ENCODE results near the gene IDUA.

IDUA gene

DNA sequence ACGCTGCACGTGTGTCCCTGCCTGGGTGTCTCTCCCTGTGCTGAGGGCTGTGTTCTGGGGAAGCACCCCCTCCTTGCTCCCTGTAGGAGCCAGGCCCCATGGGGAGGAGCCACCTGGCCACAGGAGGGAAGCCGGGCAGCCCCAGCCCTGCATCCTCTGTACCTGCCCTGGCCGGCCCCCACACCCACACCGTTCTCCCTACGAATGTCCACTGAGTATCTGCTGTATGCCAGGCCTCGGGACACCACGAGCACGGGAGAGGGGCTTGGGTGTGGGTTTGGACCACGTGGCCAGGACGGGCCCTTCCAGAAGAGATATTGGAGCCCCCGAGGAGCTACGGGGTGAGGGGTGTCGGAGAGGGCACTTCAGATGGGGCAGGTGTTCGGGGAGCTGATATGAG, 30.9 kb downstream of the IDUA start:
- DNase-seq: no peak

DNA sequence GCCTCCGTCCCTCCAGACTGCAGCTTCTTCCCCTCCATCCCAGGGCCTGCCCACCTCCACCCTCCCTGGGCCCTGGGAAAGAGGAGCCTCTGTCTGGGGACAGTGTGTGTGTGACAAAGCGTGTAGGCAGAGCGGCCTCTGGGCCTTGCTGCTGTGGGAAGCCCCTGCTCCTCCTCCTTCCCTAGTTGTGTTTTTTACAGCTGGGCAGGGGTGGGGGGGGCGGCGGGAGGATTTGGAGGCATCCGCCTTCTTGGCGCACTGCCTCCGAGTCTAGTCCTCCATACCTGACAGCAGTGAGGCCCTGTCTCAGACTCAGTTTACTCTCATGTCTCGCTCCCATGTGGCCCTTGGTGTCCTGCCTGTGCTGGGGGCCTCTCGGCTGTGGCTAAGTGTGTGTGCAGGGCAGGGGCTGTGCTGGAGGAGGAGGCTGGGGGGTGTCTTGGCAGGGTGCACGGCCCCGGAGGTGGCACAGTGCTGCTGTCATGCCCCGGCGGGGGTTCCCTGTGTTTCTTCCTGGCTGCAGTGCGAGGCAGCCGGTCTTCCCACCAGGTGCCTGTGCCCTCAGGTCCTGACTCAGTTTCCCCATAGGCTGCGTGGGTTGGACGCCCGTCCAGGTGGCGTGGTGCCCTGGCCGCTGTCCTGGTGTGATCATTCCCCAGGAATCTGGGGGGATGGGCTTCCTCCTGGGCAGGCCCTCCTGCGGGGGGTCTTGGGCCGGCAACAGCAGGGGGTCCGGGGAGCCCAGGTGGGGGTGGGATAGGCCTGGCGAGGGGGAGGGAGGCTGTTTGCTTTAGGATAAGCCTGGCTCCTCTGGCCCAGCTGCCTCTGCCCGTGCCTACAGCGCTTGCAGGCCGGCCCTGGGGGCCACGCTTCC, 31.5 kb downstream of the IDUA start:
- no peak for DNase-seq

DNA sequence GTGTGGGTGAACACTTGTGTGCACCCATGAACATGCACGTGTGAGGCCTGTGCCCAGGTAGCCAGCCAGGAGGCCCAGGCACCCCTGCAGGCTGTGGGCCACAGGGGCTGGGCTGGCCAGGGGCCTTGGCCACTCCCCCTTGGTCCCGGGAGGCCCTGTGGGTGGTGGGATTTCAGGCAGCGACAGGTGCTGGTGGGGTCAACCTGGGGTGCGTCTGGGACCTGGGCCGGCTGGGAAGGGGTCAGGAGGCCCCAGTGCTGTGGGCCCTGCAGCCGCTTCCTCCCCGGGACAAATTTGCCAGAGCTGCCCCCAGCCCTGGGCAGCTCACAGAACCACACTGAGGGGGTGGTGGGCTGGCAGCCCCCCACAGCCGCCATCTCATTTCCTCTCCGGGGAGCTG, 32.5 kb downstream of the IDUA start:
- DNase-seq: no peak

DNA sequence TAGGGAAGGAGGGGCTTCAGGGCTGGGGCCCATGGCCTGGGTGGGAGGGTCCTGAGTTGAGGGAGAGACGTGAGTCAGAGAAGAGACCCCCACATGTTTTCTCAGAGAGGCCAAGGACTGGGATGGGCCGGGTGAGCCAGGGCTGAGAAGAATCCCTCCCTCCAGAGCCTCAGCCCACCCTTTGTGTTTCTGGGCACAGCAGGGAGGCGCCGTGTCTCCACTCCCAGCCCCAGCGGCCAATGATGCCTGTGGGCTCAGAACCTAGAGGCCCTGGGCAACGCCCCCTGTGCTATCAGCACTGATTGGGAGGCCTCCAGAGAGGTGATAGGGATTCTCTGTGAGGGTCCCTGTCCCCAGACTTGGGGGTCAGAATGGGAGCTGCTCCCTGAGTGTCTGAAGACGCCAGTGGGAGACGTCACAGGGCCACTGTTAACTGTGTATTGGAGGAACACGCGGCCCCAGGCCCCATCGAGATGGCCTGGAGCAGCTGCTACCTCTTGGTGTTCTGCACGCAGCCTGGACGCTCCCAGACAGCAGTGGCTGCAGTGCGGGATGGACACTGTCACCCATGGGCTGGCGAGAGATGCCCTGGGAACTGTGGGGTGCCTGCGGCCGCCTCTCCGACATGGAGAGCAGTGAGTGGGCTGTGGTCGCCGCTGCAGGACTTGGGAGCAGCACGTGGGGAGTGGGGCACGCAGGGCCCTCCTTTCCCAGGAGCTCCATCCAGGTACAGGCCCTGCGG, 33.1 kb downstream of the IDUA start:
- DNase-seq: no peak

DNA sequence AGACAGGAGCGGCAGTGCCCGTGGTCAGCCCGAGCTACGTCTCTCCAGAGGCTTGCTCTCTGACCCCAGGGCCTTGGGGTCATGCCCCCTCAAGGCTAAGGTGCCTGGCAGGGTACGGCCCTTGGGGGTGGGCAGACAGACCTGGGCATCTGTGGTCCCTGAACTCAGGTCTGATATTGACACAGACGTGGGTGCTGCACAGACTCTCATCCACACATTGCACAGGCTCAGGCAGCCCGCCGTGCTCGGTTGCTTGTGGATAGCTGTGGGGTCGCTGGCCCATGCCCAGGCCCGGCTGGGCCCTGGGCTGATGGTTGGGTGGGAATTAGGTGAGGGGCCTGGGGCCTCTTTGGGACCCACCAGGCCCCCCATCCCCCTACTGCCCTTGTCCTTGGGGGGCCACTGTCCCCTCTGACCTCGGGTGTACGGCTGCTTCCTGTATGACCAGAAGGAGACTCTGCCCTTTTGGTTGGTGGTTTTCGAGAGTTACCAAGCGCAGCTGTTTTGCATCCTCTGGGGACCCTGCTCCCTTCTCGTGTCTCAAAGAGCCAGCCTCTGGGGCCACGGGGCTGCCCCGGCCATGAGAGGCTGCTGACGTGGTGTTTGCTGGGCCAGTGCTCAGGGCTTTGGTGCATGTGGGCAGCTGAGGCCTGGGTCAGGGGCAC, 34.7 kb downstream of the IDUA start:
- no peak for DNase-seq

DNA sequence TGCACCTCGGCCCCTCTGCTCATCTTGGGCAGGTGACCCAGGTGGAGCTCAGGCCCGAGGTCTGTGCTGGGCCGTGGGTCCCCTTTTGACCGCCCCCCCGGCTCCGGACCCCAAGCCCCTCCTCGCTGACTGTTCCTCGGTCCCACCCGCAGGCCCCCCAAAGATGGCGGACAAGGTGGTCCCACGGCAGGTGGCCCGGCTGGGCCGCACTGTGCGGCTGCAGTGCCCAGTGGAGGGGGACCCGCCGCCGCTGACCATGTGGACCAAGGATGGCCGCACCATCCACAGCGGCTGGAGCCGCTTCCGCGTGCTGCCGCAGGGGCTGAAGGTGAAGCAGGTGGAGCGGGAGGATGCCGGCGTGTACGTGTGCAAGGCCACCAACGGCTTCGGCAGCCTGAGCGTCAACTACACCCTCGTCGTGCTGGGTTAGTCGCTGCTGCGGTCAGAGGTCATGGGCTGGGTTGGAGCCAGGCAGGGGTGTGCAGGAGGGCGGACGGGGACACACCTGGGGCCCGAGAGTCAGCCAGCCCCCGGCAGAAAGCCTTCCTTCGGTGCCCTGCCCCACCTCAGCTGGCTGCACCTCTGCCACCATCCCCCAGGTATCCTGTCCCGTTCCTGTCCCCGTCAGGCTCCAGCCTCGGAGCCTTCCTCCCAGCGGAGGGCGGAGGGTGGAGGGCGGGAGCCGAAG, 35.4 kb downstream of the IDUA start:
- DNase-seq: no peak

DNA sequence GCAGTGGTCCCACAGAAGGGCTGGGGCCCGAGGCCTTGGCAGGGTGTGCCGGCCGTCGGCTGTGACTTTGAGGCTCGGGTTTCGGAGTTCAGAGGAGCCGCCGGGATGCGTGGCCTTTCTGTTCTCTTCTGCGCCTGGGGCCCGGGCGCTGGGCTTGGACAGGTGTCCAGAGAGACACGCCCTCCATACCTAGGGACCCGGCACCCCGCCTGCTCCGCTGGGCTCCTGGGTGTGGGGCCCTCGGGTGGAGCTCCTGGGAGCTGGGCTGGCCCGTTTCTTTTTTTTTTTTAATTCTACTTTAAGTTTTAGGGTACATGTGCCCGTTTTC, 35.9 kb downstream of the IDUA start:
- no peak for DNase-seq

DNA sequence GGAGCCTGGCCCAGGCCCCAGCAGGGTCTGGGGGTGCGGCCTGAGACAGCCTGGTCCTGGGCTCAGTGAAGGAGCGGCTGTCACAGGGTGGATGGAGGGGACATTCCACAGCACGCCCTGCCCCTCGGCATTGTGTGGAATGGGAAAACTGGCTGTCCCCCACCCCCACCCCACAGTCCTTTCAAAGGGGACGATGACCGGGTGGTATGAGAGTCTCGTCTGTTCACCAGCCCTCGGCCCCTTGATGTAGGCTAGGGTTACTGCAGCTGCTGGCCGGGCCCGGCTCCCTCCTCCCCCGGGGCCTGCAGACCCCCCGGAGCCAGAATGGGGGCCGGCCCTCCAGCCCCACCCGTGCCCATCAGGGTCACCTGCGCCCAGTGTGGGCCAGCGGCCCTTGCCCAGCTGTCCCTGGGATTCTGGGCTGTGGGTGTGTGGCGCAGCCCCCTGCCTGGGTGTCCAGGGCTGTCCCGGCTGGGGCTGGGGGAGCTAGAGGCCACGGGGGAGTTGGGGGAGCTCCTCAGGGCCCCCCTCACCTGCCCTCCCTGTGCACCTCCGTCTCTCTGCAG, 36.3 kb downstream of the IDUA start:
- DNase-seq: no peak

DNA sequence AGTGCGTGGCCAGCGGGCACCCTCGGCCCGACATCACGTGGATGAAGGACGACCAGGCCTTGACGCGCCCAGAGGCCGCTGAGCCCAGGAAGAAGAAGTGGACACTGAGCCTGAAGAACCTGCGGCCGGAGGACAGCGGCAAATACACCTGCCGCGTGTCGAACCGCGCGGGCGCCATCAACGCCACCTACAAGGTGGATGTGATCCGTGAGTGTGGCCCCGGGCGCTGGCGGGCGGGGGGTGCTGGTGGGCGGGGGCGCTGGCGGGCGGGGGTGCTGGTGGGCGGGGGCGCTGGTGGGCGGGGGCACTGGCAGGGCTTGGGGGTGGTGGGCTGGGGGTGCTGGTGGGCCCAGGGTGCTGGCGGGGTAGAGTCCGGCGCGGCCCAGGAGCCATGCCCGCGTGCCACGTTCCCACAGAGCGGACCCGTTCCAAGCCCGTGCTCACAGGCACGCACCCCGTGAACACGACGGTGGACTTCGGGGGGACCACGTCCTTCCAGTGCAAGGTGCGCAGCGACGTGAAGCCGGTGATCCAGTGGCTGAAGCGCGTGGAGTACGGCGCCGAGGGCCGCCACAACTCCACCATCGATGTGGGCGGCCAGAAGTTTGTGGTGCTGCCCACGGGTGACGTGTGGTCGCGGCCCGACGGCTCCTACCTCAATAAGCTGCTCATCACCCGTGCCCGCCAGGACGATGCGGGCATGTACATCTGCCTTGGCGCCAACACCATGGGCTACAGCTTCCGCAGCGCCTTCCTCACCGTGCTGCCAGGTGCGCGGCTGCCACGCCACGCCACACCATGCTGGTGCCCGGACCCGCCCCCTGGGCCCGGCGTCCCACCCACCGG, 37.3 kb downstream of the IDUA start:
- no peak for DNase-seq

DNA sequence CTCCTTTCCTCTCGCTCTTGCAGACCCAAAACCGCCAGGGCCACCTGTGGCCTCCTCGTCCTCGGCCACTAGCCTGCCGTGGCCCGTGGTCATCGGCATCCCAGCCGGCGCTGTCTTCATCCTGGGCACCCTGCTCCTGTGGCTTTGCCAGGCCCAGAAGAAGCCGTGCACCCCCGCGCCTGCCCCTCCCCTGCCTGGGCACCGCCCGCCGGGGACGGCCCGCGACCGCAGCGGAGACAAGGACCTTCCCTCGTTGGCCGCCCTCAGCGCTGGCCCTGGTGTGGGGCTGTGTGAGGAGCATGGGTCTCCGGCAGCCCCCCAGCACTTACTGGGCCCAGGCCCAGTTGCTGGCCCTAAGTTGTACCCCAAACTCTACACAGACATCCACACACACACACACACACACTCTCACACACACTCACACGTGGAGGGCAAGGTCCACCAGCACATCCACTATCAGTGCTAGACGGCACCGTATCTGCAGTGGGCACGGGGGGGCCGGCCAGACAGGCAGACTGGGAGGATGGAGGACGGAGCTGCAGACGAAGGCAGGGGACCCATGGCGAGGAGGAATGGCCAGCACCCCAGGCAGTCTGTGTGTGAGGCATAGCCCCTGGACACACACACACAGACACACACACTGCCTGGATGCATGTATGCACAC, 38.2 kb downstream of the IDUA start:
- DNase-seq: no peak

DNA sequence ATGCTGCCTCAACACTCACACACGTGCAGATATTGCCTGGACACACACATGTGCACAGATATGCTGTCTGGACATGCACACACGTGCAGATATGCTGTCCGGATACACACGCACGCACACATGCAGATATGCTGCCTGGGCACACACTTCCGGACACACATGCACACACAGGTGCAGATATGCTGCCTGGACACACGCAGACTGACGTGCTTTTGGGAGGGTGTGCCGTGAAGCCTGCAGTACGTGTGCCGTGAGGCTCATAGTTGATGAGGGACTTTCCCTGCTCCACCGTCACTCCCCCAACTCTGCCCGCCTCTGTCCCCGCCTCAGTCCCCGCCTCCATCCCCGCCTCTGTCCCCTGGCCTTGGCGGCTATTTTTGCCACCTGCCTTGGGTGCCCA, 39.3 kb downstream of the IDUA start:
- no peak for DNase-seq

DNA sequence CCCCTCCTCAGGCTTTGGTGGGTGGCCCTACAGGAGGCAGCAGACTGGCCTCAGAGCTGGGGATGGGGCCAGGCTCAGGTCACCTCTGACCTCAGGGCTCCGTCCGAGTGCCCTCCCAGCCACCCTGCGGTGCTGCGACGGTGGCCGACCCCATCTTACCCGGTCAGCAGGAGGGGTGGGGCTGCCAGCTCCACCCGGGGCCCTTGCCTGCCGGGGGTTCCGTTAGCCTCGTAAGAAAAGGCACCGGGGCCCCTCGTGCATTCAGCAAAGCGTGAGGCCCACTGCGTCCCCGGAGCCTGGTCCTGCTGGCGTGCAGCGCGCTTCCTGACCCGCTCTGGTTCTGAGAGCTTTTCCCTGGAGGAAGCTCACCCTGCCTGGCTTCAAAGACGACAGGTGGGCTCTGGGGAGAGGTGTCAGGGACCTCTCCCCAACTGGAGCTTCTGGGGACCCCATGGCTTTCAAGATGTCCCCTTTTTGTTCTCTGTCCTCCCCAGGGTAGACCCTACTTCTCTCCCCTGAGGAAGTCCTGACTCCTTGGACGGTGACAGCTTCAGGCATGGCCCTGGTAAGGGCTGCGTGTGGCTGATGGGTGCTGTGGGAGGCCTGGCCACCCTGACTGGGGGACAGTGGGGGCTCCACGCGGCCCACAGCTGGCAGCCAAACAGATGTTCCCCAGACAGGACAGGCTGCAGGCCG, 40.5 kb downstream of the IDUA start:
- DNase-seq: no peak

DNA sequence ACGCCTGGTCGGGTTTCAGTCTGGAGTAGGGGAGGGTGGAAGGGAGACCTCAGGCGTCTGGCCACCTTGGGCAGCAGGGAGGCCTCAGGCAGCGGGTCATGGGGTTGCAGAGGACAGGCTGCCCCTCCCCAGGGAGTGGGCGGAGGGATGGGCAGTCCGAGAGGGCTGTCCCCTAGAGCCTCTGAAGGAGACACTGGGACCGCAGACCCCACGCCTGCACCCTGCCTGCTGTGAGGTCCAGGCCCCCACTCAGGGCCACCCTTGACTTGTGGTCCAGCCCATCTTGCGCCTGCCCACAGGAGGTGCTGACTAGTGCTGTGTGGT, 41.0 kb downstream of the IDUA start:
- DNase-seq: no peak

DNA sequence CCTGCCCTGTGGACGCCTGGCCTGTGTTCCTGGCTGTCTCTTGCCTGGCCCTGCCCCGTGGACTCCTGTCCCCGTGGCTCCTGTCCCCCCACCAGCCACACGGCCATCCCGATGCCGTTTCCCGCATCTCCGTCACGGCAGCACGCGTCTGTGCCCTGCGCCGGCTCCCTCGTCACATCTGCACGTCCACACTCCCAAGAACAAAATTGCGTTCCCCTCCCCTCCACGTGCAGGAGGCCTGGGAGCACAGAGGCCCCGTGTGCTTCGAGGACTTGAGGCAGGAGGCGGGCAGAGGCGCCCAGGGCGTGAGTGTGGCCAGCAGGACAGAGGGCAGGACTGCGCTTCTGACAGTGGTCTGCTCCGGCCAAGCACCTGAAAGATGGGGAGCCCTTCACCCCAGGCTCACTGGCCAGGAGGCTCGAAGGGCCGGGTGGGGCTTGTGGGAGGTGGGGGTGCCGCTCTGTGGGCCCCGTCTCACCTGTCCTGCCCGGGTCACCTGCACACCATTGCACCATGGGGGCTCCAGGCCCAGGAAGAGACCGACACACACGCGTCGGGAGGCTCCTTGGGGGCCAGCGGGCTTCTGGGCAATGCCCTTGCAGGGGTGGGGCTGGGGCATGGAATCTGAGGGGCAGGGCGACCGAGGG, 41.9 kb downstream of the IDUA start:
- no peak for DNase-seq

DNA sequence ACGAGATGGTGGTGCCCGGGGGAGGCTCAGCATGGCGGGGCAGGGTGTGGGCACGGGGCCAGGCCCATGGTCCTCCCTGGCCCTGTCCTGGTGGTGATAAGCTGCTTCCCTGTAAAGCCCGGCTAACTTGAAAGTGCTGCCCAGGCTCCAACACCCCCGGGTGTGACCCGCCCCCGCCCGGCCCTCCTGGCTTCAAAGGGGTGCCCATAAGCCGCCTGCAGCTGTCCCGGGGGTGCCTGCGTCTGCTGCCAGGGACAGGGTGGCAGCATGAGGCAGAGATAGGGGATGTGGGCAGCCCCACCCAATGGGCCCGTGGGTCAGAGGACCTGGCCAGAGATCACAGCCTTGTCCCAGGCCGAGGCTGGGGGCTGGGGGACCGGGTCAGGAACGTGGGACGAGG, 42.7 kb downstream of the IDUA start:
- DNase-seq: no peak

DNA sequence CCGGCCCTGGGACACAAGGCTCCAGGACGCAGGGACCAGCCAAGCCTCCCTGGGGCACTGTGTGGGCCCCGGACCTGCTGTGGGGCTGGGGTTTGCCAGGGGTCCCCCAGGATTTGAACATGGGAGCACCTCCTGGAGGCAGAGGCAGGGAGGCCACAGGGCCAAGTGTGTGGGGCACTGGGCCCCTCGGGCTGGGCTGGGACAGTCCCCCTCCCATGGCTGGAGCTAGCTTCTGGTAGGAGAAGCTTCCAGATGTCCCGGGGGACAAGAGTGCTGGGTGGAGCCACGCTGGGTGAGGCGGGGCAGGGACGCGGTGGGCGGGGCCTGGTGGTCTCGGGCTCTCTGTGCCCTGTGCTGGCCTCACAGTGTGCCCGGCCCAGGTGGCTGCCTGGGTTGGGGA, 43.2 kb downstream of the IDUA start:
- no peak for DNase-seq

DNA sequence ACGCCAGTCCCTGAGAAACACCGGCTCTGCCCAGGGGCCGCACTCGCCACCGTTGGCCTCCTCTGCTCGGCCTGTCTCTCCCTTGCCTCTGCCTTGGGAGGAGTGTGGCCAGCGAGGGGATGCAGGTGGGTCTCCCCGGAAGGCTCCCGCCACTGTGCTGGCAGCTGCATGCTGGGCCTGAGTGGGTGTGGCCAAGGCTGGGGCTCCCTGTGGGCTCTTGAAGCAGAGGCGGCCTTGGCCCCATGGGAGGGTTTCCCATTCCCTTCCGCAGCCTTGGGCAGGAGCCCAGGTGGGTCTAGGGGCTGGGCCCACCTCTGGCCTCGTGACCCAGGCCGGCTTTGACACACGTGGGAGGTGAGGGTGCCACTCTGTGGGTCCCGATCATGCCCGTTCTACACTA, 43.7 kb downstream of the IDUA start:
- no peak for DNase-seq

DNA sequence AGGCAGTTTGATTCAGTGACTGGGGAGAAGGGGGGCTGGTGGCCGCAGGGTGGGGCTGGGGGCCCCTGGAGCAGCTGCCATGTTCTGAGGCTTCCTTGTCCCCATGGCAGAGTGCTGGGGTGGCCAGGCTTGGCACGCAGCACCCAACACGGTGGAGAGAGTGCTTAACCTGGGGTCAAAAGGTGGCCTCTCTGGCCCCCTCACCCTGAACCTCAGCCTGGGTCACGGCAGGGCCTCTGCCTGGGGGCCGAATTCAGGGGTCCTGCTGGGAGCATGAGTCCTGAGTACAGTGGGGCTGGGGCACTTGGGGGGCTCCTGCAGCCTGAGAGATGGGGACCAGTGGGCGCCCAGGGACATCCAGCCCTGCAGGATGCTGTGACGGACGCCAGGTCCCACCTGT, 44.5 kb downstream of the IDUA start:
- no peak for DNase-seq

DNA sequence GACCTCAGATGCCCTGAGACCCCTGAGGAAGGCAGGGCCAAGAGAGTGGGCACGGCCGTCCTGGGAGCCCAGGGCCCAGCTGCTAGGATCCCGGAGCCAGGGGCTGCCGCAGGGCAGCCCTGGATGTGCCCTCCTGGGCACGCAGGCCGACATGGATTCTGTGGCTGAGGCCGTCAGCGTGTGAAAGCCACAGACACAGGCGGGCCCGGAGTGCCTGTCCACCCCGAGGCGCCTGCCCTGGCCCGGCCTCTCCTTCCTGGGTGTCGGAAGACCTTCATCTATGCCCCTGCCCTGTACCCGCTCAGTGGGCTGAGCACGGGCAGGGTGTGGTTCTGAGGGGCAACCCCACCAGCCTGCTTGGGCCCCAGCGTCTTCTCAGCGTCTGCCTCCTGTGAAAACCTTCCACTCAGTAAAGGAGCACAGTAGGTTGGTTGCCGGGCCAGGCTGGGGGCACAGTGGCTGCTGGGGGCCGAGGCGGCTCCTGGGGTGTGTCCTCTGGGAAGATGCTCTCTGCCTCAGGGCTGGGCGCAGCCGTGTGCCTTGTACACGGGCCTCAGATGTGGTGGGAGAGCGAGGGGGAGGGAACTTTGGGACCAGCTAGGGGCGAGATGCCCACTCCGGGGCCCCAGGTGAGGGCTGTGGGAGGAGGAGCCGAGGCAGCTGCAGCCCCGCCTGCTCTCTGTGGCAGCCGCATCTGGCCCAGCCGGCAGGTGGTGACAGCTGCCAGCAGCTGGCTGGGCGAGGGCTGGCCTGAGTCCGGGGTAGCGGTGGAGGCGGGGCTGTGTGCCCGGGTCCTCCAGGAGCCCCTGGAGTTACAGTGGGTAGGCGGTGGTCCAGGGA, 45.3 kb downstream of the IDUA start:
- no peak for DNase-seq

DNA sequence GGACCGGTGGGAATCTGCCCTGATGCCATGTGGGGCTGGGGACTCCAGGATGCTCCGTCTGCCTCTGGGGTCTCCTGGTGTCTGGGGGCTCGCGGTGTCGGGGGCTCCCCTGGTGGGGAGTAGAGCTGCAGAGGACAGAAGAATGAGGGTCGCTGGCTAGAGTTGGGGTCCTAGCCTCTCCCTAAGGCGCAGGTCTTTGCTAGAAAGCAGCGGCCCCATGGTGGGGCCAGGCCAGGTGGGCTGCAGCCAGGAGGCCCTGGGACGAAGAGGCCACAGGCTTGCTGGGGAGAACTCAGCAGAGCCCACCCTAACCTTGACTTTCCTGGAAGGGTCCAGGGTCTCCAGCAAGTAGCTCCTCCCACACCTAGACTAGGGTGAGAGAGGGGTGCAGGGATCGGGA, 46.0 kb downstream of the IDUA start:
- no peak for DNase-seq
